RPMI8226 (cell line): Measurements from ENCODE around the gene C1S.
"Not testable (repeated sequence)": the region's sequence is repeated elsewhere in the genome, so short reads cannot be mapped to it uniquely, and the experiment has no call there.

Experiments
- DNase-seq: peaks from one replicate; pipeline ENCODE4 v3.0.0-alpha.2; 2015

C1S gene

DNA sequence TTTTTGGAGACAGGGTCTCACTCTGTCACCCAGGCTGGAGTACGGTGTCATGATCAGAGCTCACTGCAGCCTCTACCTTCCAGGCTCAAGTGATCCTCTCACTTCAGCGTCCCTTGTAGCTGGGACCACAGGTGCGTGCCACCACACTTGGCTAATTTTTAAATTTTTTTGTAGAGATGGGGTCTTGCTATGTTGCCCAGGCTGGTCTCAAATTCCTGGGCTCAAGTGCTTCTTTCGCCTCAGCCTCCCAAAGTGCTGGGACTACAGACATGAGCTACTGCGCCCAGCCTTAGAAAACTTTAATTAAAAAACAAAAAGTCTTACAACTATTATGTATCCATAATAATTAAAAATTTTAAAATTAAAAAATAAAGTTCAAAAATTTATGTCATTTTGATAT lies 46.7 kb downstream of the C1S start:
- DNase-seq: not testable (repeated sequence)

DNA sequence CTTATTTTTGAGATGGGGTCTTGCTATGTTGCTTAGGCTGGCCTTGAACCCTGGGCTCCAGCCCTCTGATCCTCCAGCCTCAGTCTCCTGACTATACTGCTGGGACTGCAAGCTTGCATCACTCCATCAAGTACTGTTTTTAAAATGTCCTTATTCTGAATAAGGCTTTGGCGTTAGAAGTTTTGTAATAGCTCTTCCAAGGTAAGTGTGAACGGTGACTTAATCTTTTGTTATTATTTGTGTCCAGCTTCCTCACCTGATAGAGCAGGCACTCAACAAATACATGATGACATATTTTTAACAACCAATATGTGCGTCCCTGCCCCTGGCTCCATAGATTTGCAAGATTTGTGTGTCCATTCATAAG lies 47.1 kb downstream of the C1S start:
- no peak for DNase-seq

DNA sequence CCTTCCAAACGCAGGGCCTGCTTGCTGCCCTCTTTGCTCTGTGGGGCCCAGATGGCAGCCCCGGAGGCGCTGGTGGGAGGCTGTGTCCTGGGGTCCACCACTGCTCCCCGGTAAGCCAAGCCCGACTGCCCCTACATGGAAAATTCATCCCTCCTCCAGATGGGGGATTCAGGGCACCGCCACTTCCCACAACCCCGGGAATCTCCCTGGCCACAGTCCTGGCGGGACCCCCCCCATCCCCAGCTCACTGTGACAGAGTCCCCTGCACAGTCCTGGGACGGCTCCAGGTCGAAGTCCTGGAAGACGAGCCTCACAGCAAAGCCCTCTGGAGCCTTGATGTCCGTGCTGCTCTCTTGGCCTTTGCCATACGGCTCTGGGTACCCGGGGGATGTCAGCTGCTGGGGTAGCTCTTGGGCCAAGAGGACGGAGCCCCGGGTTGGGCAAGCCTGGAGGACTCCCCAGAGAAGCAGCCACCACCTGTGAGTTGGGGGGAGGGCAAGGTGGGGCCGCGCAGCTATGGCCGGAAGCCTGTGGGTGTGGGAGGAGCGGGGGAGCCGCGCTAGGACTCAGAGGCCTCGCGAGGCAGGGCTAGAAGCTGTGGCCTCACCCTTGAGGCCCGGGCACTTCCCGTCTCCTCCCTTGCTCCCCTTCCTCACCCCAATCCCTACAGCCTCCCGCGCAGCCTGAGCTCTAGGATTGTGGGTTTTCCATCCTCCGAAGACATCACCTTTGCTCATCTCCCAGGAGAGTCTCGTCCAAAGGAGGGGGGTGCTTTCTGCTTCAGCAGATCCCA lies 47.7 kb downstream of the C1S start:
- DNase-seq: peak; percentile 83

DNA sequence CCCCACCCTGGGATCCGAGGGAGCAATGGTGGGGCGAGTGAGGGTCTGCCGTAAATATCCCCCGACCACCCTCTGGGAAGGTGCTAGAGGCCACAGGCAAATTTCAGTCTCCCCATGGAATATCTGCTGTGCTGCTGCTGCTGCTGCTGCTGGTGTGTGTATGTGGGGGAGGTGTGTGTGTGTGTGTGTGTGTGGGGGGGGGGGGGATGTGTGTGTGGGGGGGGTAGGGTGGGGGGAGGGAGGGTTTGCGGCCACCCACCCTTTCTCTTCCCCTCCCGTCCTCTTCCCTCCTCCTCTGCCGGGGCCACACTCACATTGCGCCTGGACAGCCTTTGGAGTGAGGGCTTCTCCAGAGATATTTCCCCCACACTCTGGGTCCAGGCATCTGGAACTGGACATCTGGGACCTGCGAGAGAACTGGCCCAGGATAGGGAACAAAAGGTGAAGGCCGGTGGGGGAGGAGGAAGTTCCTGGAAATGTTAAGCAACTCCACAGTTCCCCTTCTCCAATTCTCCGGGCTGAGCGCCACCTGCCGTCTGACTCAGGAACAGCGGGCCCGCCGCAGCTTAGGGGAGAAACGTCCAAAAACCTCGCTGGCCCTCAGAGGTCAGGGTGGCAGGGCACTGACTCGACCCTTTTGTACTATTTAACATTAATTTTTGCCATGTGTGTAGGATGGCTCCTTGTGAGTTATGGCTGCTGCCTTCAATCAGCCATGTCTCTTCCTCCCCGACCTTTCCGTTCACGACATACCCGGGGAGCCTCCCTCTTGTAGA lies 48.5 kb downstream of the C1S start, which contains the start of gene C1RL:
TSS of gene C1RL (minus strand) at position 419 of the 776 bp plus-strand sequence. CDS start at position 385, 34 bp downstream.
- DNase-seq: peak; percentile 78

DNA sequence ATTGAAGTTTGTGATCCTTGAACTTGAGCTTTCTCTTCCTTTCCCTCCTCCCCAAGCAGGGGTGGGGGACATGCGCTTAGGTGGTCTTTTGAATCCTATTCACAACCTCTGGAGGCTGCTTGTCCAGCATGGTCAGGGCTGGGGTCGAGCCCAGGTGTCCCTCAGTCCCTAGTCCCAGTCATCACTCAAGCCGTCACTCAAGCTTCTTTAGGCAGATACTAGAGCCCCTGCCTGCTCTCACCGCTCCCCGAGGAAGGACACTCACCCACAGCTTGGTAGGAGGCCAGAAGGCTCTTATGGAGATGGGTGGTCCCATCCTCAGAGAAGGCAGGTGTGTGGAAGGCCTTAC lies 49.0 kb downstream of the C1S start:
- DNase-seq: no peak

DNA sequence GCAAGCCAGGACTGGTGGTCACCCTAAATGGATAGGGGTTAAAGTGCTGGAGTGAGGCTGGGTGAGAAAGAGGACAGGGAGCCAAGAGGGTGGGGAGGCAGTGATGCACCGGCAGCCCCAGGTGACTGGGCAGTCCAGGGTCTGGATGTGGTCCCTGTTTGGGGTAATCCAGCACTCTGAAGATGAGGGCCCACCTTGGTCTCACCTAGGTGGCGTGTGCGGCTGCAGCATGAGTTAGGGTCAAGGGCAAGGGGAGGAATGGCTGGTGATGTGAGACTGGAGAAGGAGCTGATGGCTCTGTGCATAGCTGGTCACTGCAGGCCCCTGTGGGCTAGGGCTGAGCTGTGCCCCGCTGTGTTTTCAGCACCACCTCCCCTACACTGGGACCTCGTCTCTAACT lies 50.1 kb downstream of the C1S start:
- no peak for DNase-seq

DNA sequence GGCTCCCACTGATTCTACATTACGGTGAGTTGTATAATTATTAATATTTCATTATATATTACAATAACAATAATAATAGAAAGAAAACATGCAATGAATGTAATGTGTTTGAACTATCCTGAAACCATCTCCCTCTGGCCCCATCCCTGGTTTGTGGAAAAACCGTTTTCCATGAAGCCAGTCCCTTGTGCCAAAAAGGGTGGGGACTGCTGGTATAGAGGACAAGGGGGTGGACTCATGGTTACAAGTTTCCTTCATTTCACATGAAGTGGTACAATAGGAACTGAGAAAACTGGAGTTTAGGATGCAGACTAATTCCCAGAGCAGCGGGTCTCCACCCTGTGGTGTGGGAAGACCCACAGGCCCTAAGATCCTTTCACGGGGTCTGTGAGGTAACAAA lies 51.5 kb downstream of the C1S start:
- DNase-seq: no peak

DNA sequence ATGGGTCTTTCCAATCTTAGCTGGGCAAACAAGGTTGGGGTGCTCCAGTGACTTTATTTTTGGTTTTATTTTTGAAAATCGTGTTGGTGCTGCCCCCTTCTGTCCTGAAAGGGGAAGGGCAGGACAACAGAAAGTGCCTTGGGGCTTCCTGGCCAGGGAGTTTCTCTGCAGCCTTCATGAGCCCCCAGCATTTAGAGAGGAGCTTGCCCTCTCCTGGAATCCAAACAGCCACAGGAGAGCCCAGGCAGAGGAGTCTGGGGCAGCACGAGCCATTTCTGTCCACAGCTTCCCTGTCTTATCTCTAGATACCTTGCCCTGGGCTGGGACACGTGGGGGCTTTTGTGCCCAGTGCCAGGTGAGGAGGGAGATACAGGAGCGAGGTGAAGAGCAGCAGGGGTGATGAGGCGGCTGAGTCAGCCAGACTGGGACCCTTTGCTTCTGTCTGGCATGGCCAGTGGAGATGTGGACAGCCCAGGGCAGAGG lies 52.9 kb downstream of the C1S start:
- DNase-seq: peak; percentile 44

DNA sequence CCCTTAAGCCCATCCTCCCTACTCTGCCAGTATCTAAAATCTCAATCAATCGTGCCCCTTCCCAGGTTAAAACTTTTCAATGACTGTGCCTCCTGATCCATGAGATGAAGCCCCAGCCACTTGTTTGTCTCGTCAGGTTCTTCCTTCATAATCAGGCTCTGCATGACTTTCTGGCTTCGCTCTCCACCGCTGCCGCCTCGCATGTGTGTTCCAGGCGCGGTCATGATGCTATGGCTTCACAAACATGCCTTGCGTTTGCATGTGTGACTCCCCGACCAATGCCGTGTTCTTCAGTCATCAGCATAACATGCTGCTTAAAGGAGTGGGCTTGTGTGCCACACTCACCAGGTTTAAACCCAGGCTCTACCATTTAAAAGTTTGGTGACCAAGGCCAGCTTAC lies 53.5 kb downstream of the C1S start:
- DNase-seq: no peak

DNA sequence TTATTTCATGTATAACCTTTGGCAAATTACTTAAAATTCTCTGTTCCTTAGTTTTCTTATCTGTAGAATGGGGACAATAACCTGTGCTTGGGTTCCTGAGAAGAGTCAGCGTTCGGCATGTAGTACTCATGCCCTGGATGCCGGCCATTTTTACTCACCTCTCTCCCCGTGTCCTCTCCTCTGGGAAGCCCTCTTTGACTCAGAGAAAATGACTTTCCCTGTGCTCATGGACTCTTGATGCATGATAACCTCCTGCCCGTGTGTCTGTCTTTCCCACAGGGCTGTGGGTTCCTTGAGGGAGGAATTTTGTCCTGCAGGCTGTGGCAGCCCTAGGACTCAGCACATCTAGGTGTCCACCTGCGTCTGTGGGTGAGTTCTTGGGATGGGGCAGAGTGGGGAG lies 54.3 kb downstream of the C1S start:
- DNase-seq: no peak

DNA sequence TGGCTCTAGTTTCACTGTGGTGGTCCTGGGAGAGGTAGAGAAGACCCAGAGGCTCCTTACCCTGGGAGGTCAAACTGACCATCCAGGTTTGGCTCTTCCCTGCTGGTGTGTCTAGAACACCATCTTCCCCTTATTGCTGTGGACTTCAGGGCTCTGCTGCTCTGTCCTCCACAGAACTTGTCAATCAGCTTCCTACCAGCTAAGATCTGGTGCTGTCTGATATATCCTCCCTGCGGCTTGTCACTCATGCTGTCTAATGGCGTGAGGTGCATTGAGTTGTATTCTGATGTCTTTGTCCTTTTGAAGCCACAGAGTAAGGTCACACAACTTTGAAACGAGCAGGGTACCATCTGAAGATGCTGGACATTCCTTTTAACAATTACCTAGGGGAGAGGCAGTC lies 55.7 kb downstream of the C1S start:
- DNase-seq: no peak

DNA sequence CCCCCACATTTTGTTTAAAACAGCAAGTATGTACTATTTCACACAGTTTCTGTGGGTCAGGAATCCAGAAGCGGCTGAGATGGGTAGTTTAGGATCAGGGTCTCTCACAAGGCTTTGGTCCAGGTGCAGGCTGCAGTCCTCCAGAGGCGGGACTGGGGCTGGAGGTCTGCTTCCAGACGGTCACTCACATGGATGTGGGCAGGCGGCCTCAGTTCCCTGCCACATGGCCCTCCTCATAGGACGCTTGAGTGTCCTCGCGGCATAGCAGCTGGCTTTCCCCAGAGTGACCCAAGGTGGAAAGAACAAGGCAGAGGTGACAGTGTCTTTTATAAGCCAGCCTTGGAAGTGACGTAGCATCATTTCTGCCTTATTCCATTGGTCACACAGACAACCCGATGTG lies 56.4 kb downstream of the C1S start:
- no peak for DNase-seq

DNA sequence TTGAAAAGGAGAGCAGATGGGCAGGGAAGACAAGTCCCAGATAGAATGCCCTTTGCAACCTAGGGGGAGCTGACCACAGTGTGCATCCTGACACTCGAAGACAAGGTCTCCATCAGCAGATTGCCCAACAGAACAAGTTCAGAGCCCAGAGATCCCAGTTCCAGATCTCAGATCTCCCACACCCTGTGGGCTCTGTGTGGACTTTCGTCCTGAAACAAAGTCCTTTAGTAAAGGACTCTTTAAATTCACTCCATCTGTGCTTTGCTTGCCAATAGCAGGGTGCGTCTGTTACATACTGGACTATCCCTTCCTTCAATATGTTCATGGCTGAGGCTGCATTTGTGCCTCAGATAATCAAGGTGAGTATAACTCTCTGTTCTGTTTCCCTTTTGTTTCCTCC lies 57.2 kb downstream of the C1S start:
- DNase-seq: no peak

DNA sequence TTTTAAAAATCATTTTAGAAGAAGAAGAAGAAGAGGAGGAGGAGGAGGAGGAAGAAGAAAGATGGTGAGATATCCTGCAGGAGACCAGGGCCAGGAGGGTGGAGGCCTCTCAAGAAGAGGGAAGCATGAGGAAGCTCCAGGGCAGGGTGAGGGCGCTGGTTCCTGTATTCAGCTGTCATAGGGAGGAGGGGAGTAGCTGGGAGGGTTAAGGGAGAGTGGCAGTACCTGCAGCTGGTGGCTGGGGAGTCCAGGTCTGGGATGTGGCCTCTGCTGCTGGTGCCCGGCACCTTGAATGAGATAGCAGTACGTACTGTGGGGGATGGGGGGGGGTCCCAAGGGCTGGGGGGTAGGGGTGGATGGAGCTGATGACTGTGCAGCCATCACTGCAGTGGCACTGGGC lies 58.4 kb downstream of the C1S start:
- no peak for DNase-seq

DNA sequence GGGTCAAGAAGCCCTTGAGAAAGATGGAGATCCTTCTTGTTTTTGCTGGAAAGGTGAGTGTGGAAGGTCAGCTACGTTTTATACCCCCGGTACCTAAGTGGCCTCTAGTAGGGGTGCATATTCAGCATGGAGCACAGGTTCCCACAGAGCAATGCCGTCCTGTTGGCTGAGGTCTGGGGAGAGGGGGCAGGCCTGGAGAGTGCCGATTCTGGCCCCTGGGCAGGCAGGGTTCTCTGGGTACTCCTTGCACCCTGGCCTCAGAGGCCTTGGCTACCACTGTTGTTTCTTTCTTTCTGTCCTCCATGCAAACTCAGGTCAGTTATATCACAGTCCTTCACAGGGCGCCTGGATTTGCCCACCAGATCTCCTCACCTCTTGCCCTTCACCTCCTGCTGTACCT lies 59.6 kb downstream of the C1S start:
- no peak for DNase-seq
